ENCODE measurements around the gene INPP5K. TPM values are rescaled to one million over a fixed set of nuclear protein-coding genes. Genes with fewer than 3 reads are reported as not detected.
"Not testable (repeated sequence)": the region's sequence is repeated elsewhere in the genome, so short reads cannot be mapped to it uniquely, and the experiment has no call there.

INPP5K gene
- total RNA-seq: 23.0 TPM

GRCh38 chr17:1516388-1517161 lies at the start of gene INPP5K:
Gene INPP5K (minus strand): TSS chr17:1516612. CDS start chr17:1516499, 113 bp downstream.
- peak within 1 kb of the TSS; percentile 91 to 96 (median 95) for H3K4me3 ChIP-seq (ENCODE audit: low read length in 3 of 3)
- H3K27me3 ChIP-seq (ENCODE audit: control insufficient read depth in 3 of 3, insufficient read depth in 3 of 3, low read length in 3 of 3): no peaks in the 10 kb centered on the region
- H3K9ac ChIP-seq (ENCODE audit: low read depth in 1 of 3, low read length in 3 of 3): peak within 1 kb of the TSS; percentile 93 to 98 (median 96)
- H3K9me3 ChIP-seq (ENCODE audit: control insufficient read depth in 3 of 3, low read length in 3 of 3): no peaks in the 10 kb centered on the region
- H3K27ac ChIP-seq (ENCODE audit: low read depth, low read length): peak within 1 kb of the TSS; percentile 92
- peaks cover 15 to 21% (median 16%) of the 10 kb centered on the region in 3 donors for H3K36me3 ChIP-seq (ENCODE audit: control insufficient read depth in 3 of 3, insufficient read depth in 3 of 3, low read length in 3 of 3)
- peaks cover 44 to 57% (median 52%) of the 10 kb centered on the region in 3 donors for H3K4me1 ChIP-seq (ENCODE audit: control insufficient read depth in 3 of 3, insufficient read depth in 3 of 3, low read length in 3 of 3)

- Histone ChIP-seq H3K36me3 (ENCODE audit: control insufficient read depth in 3 of 3, insufficient read depth in 3 of 3, low read length in 3 of 3) (no peaks in the 10 kb centered on the region), H3K4me1 (ENCODE audit: control insufficient read depth in 3 of 3, insufficient read depth in 3 of 3, low read length in 3 of 3) (peaks cover 13 to 17% (median 15%) of the 10 kb centered on the region in 3 donors), H3K9ac (ENCODE audit: low read depth in 1 of 3, low read length in 3 of 3) (no peak overlapping the region), H3K4me3 (ENCODE audit: low read length in 3 of 3) (no peak overlapping the region), H3K27me3 (ENCODE audit: control insufficient read depth in 3 of 3, insufficient read depth in 3 of 3, low read length in 3 of 3) (peaks cover 0 to 4% (median 0%) of the 10 kb centered on the region in 3 donors), H3K9me3 (ENCODE audit: control insufficient read depth in 3 of 3, low read length in 3 of 3) (no peaks in the 10 kb centered on the region), H3K27ac (ENCODE audit: low read depth, low read length) (no peak overlapping the region)
These were observed 49.5 kb upstream of the INPP5K start for GRCh38 chr17:1565877-1566276.

GRCh38 chr17:1563786-1564613 lies 47.6 kb upstream of the INPP5K start:
- peaks cover 18 to 31% (median 24%) of the 10 kb centered on the region in 3 donors for H3K4me1 ChIP-seq (ENCODE audit: control insufficient read depth in 3 of 3, insufficient read depth in 3 of 3, low read length in 3 of 3)
- H3K27ac ChIP-seq (ENCODE audit: low read depth, low read length): no peak overlapping the region
- H3K9me3 ChIP-seq (ENCODE audit: control insufficient read depth in 3 of 3, low read length in 3 of 3): no peaks in the 10 kb centered on the region
- no peaks in the 10 kb centered on the region for H3K27me3 ChIP-seq (ENCODE audit: control insufficient read depth in 3 of 3, insufficient read depth in 3 of 3, low read length in 3 of 3)
- no peak overlapping the region for H3K4me3 ChIP-seq (ENCODE audit: low read length in 3 of 3)
- no peaks in the 10 kb centered on the region for H3K36me3 ChIP-seq (ENCODE audit: control insufficient read depth in 3 of 3, insufficient read depth in 3 of 3, low read length in 3 of 3)
- H3K9ac ChIP-seq (ENCODE audit: low read depth in 1 of 3, low read length in 3 of 3): no peak overlapping the region

- H3K9ac ChIP-seq (ENCODE audit: low read depth in 1 of 3, low read length in 3 of 3); H3K9me3 ChIP-seq (ENCODE audit: control insufficient read depth in 3 of 3, low read length in 3 of 3); H3K4me3 ChIP-seq (ENCODE audit: low read length in 3 of 3); H3K27me3 ChIP-seq (ENCODE audit: control insufficient read depth in 3 of 3, insufficient read depth in 3 of 3, low read length in 3 of 3); H3K27ac ChIP-seq (ENCODE audit: low read depth, low read length); H3K36me3 ChIP-seq (ENCODE audit: control insufficient read depth in 3 of 3, insufficient read depth in 3 of 3, low read length in 3 of 3): not testable (repeated sequence)
- peaks cover 18 to 35% (median 24%) of the 10 kb centered on the region in 3 donors for H3K4me1 ChIP-seq (ENCODE audit: control insufficient read depth in 3 of 3, insufficient read depth in 3 of 3, low read length in 3 of 3)
These were observed 47.0 kb upstream of the INPP5K start for GRCh38 chr17:1563471-1563785.

- Histone ChIP-seq H3K36me3 (ENCODE audit: control insufficient read depth in 3 of 3, insufficient read depth in 3 of 3, low read length in 3 of 3) (peaks cover 0 to 2% (median 0%) of the 10 kb centered on the region in 3 donors), H3K27ac (ENCODE audit: low read depth, low read length) (peak overlapping the region; percentile 69), H3K9ac (ENCODE audit: low read depth in 1 of 3, low read length in 3 of 3) (peak overlapping the region; percentile 77 to 82 (median 82)), H3K4me1 (ENCODE audit: control insufficient read depth in 3 of 3, insufficient read depth in 3 of 3, low read length in 3 of 3) (peaks cover 18 to 35% (median 24%) of the 10 kb centered on the region in 3 donors), H3K4me3 (ENCODE audit: low read length in 3 of 3) (peak overlapping the region in 2 of 3 donors; percentile 77), H3K27me3 (ENCODE audit: control insufficient read depth in 3 of 3, insufficient read depth in 3 of 3, low read length in 3 of 3) (no peaks in the 10 kb centered on the region), H3K9me3 (ENCODE audit: control insufficient read depth in 3 of 3, low read length in 3 of 3) (no peaks in the 10 kb centered on the region)
These were observed 45.8 kb upstream of the INPP5K start for GRCh38 chr17:1562176-1562643.

- Histone ChIP-seq H3K4me3 (ENCODE audit: low read length in 3 of 3) (peak overlapping the region; percentile 68 to 77 (median 77)), H3K4me1 (ENCODE audit: control insufficient read depth in 3 of 3, insufficient read depth in 3 of 3, low read length in 3 of 3) (peaks cover 18 to 35% (median 24%) of the 10 kb centered on the region in 3 donors), H3K9me3 (ENCODE audit: control insufficient read depth in 3 of 3, low read length in 3 of 3) (no peaks in the 10 kb centered on the region), H3K27me3 (ENCODE audit: control insufficient read depth in 3 of 3, insufficient read depth in 3 of 3, low read length in 3 of 3) (no peaks in the 10 kb centered on the region), H3K36me3 (ENCODE audit: control insufficient read depth in 3 of 3, insufficient read depth in 3 of 3, low read length in 3 of 3) (peaks cover 0 to 2% (median under 1%) of the 10 kb centered on the region in 3 donors), H3K9ac (ENCODE audit: low read depth in 1 of 3, low read length in 3 of 3) (peak overlapping the region; percentile 77 to 82 (median 82)), H3K27ac (ENCODE audit: low read depth, low read length) (peak overlapping the region; percentile 69)
These were observed 45.2 kb upstream of the INPP5K start for GRCh38 chr17:1561420-1562175.

- Histone ChIP-seq H3K9ac (ENCODE audit: low read depth in 1 of 3, low read length in 3 of 3) (peak overlapping the region; percentile 77 to 82 (median 82)), H3K27ac (ENCODE audit: low read depth, low read length) (no peak overlapping the region), H3K4me3 (ENCODE audit: low read length in 3 of 3) (peak overlapping the region; percentile 68 to 77 (median 77)), H3K36me3 (ENCODE audit: control insufficient read depth in 3 of 3, insufficient read depth in 3 of 3, low read length in 3 of 3) (peaks cover 0 to 4% (median 4%) of the 10 kb centered on the region in 3 donors), H3K27me3 (ENCODE audit: control insufficient read depth in 3 of 3, insufficient read depth in 3 of 3, low read length in 3 of 3) (no peaks in the 10 kb centered on the region), H3K9me3 (ENCODE audit: control insufficient read depth in 3 of 3, low read length in 3 of 3) (no peaks in the 10 kb centered on the region), H3K4me1 (ENCODE audit: control insufficient read depth in 3 of 3, insufficient read depth in 3 of 3, low read length in 3 of 3) (peaks cover 18 to 35% (median 24%) of the 10 kb centered on the region in 3 donors)
These were observed 44.5 kb upstream of the INPP5K start for GRCh38 chr17:1560858-1561355.

GRCh38 chr17:1560101-1560857 lies 43.9 kb upstream of the INPP5K start:
- no peak overlapping the region for H3K27ac ChIP-seq (ENCODE audit: low read depth, low read length)
- H3K27me3 ChIP-seq (ENCODE audit: control insufficient read depth in 3 of 3, insufficient read depth in 3 of 3, low read length in 3 of 3): no peaks in the 10 kb centered on the region
- H3K4me3 ChIP-seq (ENCODE audit: low read length in 3 of 3): peak overlapping the region in 1 of 3 donors; percentile 18
- peaks cover 20 to 41% (median 24%) of the 10 kb centered on the region in 3 donors for H3K4me1 ChIP-seq (ENCODE audit: control insufficient read depth in 3 of 3, insufficient read depth in 3 of 3, low read length in 3 of 3)
- peaks cover 0 to 4% (median 4%) of the 10 kb centered on the region in 3 donors for H3K36me3 ChIP-seq (ENCODE audit: control insufficient read depth in 3 of 3, insufficient read depth in 3 of 3, low read length in 3 of 3)
- H3K9me3 ChIP-seq (ENCODE audit: control insufficient read depth in 3 of 3, low read length in 3 of 3): no peaks in the 10 kb centered on the region
- H3K9ac ChIP-seq (ENCODE audit: low read depth in 1 of 3, low read length in 3 of 3): no peak overlapping the region

Data from skeletal muscle tissue (tissue), 4 donors.